CD14-positive monocyte (primary cell): ENCODE data around the gene BTBD9. TPM values are rescaled to one million over a fixed set of nuclear protein-coding genes. Genes with fewer than 3 reads are reported as not detected.

Experiments used
- DNase-seq, 3 donors: peaks; one replicate each; pipeline ENCODE4 v3.0.0-alpha.2; 2011 to 2022
- H2AFZ ChIP-seq: 2 replicates; pipeline ENCODE4 v1.6.0; 2012; ENCODE audit warnings: mild to moderate bottlenecking, low read depth, low read length, inconsistent platforms; ENCODE audit not compliant: insufficient read depth, poor library complexity, severe bottlenecking
- H3K27ac ChIP-seq, 2 donors: 1 replicate in 1 of 2; 2 replicates in 1 of 2; pipeline ENCODE4 v1.5.1; 2012 to 2013; ENCODE audit warnings: low read length in 2 of 2, control low read depth in 1 of 2, inconsistent platforms in 1 of 2, low read depth in 1 of 2, mild to moderate bottlenecking in 1 of 2
- H3K27me3 ChIP-seq, 2 donors: one replicate each; pipeline versions ENCODE4 v1.6.0 to v1.6.1; 2011 to 2013; ENCODE audit warnings: low read length in 2 of 2; ENCODE audit not compliant: control insufficient read depth in 2 of 2, insufficient read depth in 2 of 2
- H3K36me3 ChIP-seq, 2 donors: replicated peaks in 1 of 2; 1 replicate in 1 of 2; 2 replicates in 1 of 2; pipeline versions ENCODE4 v1.5.1 to v1.6.1; 2012 to 2013; ENCODE audit warnings: low read length in 2 of 2, control low read depth in 1 of 2, inconsistent platforms in 1 of 2, mild to moderate bottlenecking in 1 of 2; ENCODE audit not compliant: insufficient read depth in 2 of 2, control insufficient read depth in 1 of 2
- H3K4me1 ChIP-seq, 2 donors: 1 replicate in 1 of 2; 2 replicates in 1 of 2; pipeline versions ENCODE4 v1.5.1 to v1.6.1; 2012 to 2013; ENCODE audit warnings: low read length in 2 of 2, control low read depth in 1 of 2, inconsistent platforms in 1 of 2, mild to moderate bottlenecking in 1 of 2, moderate library complexity in 1 of 2; ENCODE audit not compliant: insufficient read depth in 2 of 2, control insufficient read depth in 1 of 2
- H3K4me2 ChIP-seq: replicated peaks from 2 replicates; pipeline ENCODE3; 2012; ENCODE audit warnings: low read length, moderate library complexity, mild to moderate bottlenecking; ENCODE audit not compliant: poor library complexity, severe bottlenecking; ENCODE audit errors: extremely low read depth
- H3K4me3 ChIP-seq, 3 experiments: fragments of 200-600 bp in 1 of 3; sonication (generic) in 1 of 3; replicated peaks in 1 of 3; 1 replicate in 2 of 3; 2 replicates in 1 of 3; pipeline ENCODE4 v1.5.1; 2011 to 2013; ENCODE audit warnings: low read length in 3 of 3, mild to moderate bottlenecking in 3 of 3, control low read depth in 2 of 3, low read depth in 2 of 3, inconsistent platforms in 1 of 3, moderate library complexity in 1 of 3
- H3K79me2 ChIP-seq: 2 replicates; pipeline ENCODE4 v1.6.0; 2012; ENCODE audit warnings: mild to moderate bottlenecking, control low read depth, inconsistent platforms, low read length, moderate library complexity; ENCODE audit not compliant: insufficient read depth
- H3K9ac ChIP-seq: 2 replicates; pipeline ENCODE4 v1.6.0; 2017; ENCODE audit warnings: low read length, mild to moderate bottlenecking; ENCODE audit not compliant: insufficient read depth, poor library complexity, severe bottlenecking
- H3K9me3 ChIP-seq, 2 donors: replicated peaks in 1 of 2; 1 replicate in 1 of 2; 2 replicates in 1 of 2; pipeline versions ENCODE4 v1.5.1 to v1.6.1; 2012 to 2013; ENCODE audit warnings: low read length in 2 of 2, control low read depth in 1 of 2; ENCODE audit not compliant: control insufficient read depth in 1 of 2, insufficient read depth in 1 of 2
- H4K20me1 ChIP-seq: 2 replicates; pipeline ENCODE4 v1.6.0; 2012; ENCODE audit warnings: mild to moderate bottlenecking, low read length, control low read depth, moderate library complexity; ENCODE audit not compliant: insufficient read depth
- H3K27ac Mint-ChIP-seq, 7 donors: one replicate each; pipeline ENCODE4 v1.8.0; 2020; ENCODE audit warnings: mild to moderate bottlenecking in 7 of 7, mixed read lengths in 7 of 7, moderate library complexity in 6 of 7, inconsistent platforms in 2 of 7
- H3K27me3 Mint-ChIP-seq, 3 donors: one replicate each; pipeline ENCODE4 v1.8.0; 2021 to 2022; ENCODE audit warnings: low read depth in 3 of 3, mild to moderate bottlenecking in 3 of 3, mixed read lengths in 3 of 3, moderate library complexity in 3 of 3, inconsistent platforms in 1 of 3
- H3K36me3 Mint-ChIP-seq, 2 donors: one replicate each; pipeline ENCODE4 v1.8.0; 2020; ENCODE audit warnings: mixed read lengths in 2 of 2, inconsistent platforms in 1 of 2, mild to moderate bottlenecking in 1 of 2
- H3K4me1 Mint-ChIP-seq: one replicate; pipeline ENCODE4 v1.8.0; 2020; ENCODE audit warnings: mild to moderate bottlenecking, mixed read lengths
- H3K4me3 Mint-ChIP-seq, 2 donors: one replicate each; pipeline ENCODE4 v1.8.0; 2020; ENCODE audit warnings: mild to moderate bottlenecking in 2 of 2, mixed read lengths in 2 of 2, moderate library complexity in 1 of 2
- H3K9me3 Mint-ChIP-seq, 7 donors: one replicate each; pipeline ENCODE4 v1.8.0; 2020 to 2022; ENCODE audit warnings: mixed read lengths in 7 of 7, mild to moderate bottlenecking in 6 of 7, moderate library complexity in 6 of 7, inconsistent platforms in 2 of 7
- WGBS: methylation state at CpG from one replicate; pipeline ENCODE4 v1.1.5; 2013; ENCODE audit warnings: missing lambda C conversion rate; ENCODE audit not compliant: insufficient coverage; 5-methylcytosine and 5-hydroxymethylcytosine counted together
- intact Hi-C, 2 donors: fragments of 100-400 bp; cut with micrococcal nuclease; formaldehyde crosslinking; loops; one replicate each; pipeline versions ENCODE4 v1.15.0 to v1.15.1; 2023
- polyA plus RNA-seq, 3 donors: library from polyadenylated mRNA; depleted of rRNA in 1 of 3; unstranded in 2 of 3; stranded (reverse) in 1 of 3; fragments of 300-500 nt in 2 of 3; fragments of >200 nt in 1 of 3; fragmentation: Illumina TruSeq in 2 of 3; gene quantifications; 1 replicate in 2 of 3; 2 replicates in 1 of 3; pipeline ENCODE4 v1.2.3, GENCODE V29; 2012 to 2021
- TF ChIP-seq, protein P1 (sequence below): fragments of 200-600 bp; IDR thresholded peaks from one replicate; pipeline ENCODE4 v1.8.0; 2022; ENCODE audit warnings: antibody characterized with exemption, mild to moderate bottlenecking

BTBD9 gene
- polyA plus RNA-seq, 3 donors: 5.2 to 7.5 (median 6.2) TPM

DNA sequence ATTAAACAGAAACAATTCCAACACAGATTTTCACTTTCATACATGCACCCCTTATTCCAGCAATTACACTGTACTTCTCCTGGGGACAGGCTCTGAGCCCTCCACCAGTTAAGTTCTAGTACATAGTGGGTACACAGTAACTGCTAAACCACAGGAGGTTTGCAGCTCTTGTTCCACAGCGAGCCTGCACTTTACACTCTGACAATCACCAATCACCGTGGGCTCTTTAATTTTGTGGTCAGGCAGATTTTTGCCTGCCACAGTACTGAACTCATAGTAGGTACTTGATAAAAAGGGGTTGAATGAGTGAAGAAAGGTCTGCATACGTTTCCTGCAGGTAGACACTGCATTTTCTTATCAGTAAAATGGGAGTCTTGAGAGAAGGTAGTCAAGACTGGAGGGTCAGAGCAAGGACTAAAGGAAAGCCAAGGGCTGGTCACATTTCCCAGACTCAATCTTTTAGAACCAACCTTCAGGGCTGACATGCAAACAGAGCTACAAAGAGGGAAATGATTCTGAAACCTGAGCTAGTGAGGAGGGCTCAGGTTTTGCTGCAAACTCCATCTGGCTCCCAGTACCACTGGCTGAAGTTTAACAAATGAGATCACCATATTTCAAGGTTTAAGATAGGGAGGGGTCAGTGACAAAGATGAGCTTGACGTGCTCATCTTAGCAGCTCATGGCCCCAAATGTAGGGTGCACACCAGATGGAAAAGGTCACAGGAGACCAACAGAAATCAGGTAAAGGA, 404.6 kb downstream of the BTBD9 start:
- Histone ChIP-seq H2AFZ (no peak overlapping the region), H3K4me3 (no peak overlapping the region), H3K9me3 (no peaks in the 10 kb centered on the region), H3K27me3 (no peaks in the 10 kb centered on the region), H4K20me1 (no peaks in the 10 kb centered on the region), H3K9ac (no peak overlapping the region), H3K79me2 (no peaks in the 10 kb centered on the region), H3K36me3 (no peaks in the 10 kb centered on the region), H3K4me1 (no peaks in the 10 kb centered on the region), H3K27ac (no peak overlapping the region), H3K4me2 (no peak overlapping the region)
- Mint-ChIP-seq H3K9me3 (no peaks in the 10 kb centered on the region), H3K4me1 (peaks cover 3% of the 10 kb centered on the region), H3K27me3 (peaks cover 0 to 3% (median 0%) of the 10 kb centered on the region in 3 donors), H3K4me3 (no peak overlapping the region), H3K36me3 (no peaks in the 10 kb centered on the region), H3K27ac (no peak overlapping the region)
- intact Hi-C loops: no loop called here
- DNase-seq: no peak
- WGBS: 100% methylated on average over 1 of the region's 4 CpGs
- TF ChIP-seq, protein P1, sequence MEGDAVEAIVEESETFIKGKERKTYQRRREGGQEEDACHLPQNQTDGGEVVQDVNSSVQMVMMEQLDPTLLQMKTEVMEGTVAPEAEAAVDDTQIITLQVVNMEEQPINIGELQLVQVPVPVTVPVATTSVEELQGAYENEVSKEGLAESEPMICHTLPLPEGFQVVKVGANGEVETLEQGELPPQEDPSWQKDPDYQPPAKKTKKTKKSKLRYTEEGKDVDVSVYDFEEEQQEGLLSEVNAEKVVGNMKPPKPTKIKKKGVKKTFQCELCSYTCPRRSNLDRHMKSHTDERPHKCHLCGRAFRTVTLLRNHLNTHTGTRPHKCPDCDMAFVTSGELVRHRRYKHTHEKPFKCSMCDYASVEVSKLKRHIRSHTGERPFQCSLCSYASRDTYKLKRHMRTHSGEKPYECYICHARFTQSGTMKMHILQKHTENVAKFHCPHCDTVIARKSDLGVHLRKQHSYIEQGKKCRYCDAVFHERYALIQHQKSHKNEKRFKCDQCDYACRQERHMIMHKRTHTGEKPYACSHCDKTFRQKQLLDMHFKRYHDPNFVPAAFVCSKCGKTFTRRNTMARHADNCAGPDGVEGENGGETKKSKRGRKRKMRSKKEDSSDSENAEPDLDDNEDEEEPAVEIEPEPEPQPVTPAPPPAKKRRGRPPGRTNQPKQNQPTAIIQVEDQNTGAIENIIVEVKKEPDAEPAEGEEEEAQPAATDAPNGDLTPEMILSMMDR: no peak

DNA sequence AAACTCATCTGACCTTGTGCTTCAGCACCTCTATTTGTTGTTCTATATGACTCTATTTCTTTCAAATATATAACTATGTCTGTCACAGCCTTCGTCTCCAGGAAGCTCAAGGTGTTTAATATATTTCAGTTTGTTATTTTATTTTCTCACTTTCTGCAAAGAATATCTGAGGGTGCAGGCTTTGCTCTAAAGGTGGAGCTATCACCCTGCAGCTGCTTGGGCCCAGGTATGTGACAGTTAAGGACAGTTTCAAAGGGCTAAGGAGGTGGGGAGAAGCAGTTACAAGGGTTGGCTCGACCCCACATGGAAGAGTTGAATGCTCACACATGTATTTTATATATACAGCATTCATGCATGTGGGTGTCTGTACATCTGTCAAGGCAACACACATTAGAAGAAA, 405.6 kb downstream of the BTBD9 start:
- Mint-ChIP-seq H3K27ac (no peak overlapping the region), H3K4me3 (no peak overlapping the region), H3K9me3 (no peaks in the 10 kb centered on the region), H3K4me1 (peaks cover 3% of the 10 kb centered on the region), H3K36me3 (no peaks in the 10 kb centered on the region), H3K27me3 (peaks cover 0 to 1% (median 0%) of the 10 kb centered on the region in 3 donors)
- intact Hi-C loops: no loop called here
- no peak overlapping the region for H3K4me2 ChIP-seq
- WGBS: no CpG with 5 or more reads among the region's 2 CpGs
- no peak overlapping the region for H3K27ac ChIP-seq
- no peaks in the 10 kb centered on the region for H3K9me3 ChIP-seq
- no peak overlapping the region for H2AFZ ChIP-seq
- no peaks in the 10 kb centered on the region for H3K36me3 ChIP-seq
- no peaks in the 10 kb centered on the region for H3K79me2 ChIP-seq
- TF ChIP-seq, protein P1: no peak
- DNase-seq: no peak
- H3K4me1 ChIP-seq: no peaks in the 10 kb centered on the region
- no peak overlapping the region for H3K9ac ChIP-seq
- H3K4me3 ChIP-seq: no peak overlapping the region
- no peaks in the 10 kb centered on the region for H4K20me1 ChIP-seq
- no peaks in the 10 kb centered on the region for H3K27me3 ChIP-seq
